Testis (tissue), 2 donors: ENCODE measurements around the gene NCKAP5.

ENCODE experiments used
- POLR2A ChIP-seq: fragments of 450-650 bp; IDR thresholded peaks from one replicate; pipeline ENCODE4 v1.6.1; 2017; ENCODE audit warnings: antibody characterized with exemption, mild to moderate bottlenecking, moderate library complexity
- TF ChIP-seq, protein P1 (sequence below), 3 experiments: fragments of 450-650 bp in 2 of 3; fragments of 200-600 bp in 1 of 3; sonication (generic) in 1 of 3; IDR thresholded peaks; one replicate each; pipeline ENCODE4 v1.5.1; 2016 to 2019; ENCODE audit warnings: antibody characterized with exemption in 3 of 3, mild to moderate bottlenecking in 2 of 3, moderate library complexity in 1 of 3

GRCh38 chr2:132789066-132789465 is 779.2 kb downstream of the NCKAP5 start:
- no peak for TF ChIP-seq POLR2A
- TF ChIP-seq, protein P1, sequence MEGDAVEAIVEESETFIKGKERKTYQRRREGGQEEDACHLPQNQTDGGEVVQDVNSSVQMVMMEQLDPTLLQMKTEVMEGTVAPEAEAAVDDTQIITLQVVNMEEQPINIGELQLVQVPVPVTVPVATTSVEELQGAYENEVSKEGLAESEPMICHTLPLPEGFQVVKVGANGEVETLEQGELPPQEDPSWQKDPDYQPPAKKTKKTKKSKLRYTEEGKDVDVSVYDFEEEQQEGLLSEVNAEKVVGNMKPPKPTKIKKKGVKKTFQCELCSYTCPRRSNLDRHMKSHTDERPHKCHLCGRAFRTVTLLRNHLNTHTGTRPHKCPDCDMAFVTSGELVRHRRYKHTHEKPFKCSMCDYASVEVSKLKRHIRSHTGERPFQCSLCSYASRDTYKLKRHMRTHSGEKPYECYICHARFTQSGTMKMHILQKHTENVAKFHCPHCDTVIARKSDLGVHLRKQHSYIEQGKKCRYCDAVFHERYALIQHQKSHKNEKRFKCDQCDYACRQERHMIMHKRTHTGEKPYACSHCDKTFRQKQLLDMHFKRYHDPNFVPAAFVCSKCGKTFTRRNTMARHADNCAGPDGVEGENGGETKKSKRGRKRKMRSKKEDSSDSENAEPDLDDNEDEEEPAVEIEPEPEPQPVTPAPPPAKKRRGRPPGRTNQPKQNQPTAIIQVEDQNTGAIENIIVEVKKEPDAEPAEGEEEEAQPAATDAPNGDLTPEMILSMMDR (IDR thresholded peaks at IDR 0.05), result no peak
